NOMO-1 (cell line): Measurements from ENCODE around the gene CLEC14A.

Experiments used
- DNase-seq, 2 experiments: peaks; one replicate each; lab custom pipeline; 2025; ENCODE audit not compliant: unreplicated experiment in 2 of 2; lab: John Stamatoyannopoulos, UW

CLEC14A gene

DNA sequence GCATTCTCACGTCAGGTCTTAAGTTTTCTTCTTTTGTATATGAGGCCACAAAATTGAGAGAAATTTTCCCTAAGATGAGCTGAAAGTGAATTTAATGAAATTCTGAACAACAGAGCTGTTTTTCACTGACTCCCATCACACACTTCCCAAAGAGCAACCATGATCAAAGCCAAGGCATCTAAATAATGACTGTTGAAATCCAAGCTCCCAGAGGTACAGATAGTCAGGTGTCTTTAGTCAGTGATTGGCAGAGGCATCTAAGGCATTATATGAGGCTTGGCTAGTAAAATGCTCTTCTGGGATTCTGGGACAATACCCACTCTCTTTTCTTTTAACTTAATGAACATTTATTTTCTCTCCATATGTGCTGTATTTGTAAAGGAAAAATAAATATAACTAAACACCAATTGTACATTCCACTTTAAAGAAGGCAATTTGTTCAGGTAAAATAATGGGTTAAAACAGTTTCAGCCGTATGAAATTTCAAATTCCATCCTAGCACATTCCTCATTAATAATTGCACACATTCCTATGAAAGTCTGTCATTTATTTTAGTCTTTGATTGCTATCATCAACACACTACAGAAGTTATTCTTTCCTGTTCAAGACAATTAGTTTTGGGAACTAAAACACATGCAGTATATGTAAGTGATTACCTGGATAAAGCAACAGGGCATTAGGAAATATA is 49.1 kb downstream of the CLEC14A start:
- DNase-seq: no peak

DNA sequence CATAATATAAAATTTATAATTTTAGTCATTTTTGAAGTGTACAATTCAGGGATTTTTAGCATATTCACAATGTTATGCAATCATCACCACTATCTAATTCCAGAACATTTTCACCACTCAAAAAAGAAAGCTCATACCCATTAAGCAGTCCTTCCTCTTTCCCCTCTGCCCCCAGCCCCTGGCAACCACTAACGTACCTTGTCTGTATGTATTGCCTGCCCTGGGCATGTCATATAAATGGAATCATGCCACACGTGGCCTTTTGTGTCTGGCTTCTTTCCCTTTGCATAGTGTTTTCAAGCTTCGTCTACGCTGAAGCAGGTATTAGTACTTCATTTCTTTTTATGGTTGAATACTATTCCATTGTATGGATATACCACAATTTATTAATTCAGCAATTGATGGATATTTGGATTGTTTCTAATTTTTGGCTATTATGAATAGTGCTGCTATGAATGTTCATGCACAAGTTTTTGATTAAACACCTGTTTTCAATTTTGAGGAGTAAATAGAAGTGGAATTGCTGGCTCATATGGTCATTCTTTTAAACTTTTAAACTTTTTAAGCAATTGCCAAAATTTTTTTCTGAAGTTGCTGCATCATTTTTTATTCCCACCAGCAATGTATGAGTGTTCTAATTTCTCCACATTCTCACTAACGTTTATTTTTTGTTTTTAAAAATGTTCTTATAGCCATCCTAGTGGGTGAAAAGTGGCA is 49.8 kb downstream of the CLEC14A start:
- no peak for DNase-seq

DNA sequence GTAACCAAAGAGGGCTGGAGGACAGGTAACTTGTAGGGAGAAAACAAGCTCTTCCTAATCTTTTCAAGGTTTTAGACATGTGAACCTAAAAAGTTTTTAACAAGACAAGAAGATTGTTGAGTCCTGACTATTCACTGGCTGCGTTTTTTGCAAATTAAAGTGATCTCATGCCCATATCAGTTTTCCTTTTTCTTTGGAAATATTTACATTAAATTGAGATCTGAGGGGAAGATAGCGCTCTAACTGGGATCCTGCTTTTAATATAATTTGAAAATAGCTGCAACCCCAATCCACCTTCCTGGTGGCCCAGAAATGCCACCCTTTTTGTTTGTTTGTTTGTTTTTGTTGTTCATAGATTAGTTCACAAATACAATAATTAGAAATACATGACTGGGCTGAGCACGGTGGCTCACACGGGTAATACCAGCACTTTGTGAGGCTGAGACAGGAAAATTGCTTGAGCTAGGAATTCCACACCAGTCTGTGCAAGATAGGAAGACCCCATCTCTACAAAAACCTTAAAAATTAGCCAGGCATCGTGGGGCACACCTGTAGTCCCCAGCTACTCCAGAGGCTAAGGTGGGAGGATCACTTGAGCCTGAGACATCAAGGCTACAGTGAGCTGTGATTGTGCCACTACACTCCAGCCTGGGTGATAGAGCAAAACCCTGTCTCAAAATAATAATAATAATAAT is 50.6 kb downstream of the CLEC14A start:
- no peak for DNase-seq

DNA sequence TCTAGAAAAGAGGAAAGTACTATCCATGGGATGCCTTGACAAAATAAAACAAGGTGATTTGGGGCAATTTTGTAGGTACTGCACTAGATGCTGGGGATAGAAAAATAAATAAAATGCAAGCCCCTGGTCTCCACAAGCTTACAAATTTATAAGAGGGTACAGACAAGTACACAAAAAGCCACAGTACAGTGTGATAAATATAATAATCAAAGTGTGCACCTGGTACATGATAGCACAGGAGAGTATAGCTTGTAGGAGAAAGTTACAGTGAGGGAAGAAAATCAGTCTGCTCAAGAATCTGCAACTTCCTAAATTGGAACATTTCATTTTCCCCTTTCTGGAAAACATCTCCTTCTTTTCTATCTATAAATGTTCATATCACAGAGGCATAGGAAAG is 51.2 kb downstream of the CLEC14A start:
- DNase-seq: no peak
